ENCODE data around the gene ITGB3. TPM values are rescaled to one million over a fixed set of nuclear protein-coding genes. Genes with fewer than 3 reads are reported as not detected.

ITGB3 gene
- total RNA-seq, 1 donor from 2014 or later = 174 TPM

- Histone ChIP-seq H3K4me3 (ENCODE audit: low read depth, low read length) (no peak overlapping the region), H3K27me3 (ENCODE audit: control insufficient read depth, insufficient read depth, low read length) (no peaks in the 10 kb centered on the region), H3K36me3 (ENCODE audit: control insufficient read depth, insufficient read depth, low read length) (peaks cover 12% of the 10 kb centered on the region)
- TF ChIP-seq, protein P1, sequence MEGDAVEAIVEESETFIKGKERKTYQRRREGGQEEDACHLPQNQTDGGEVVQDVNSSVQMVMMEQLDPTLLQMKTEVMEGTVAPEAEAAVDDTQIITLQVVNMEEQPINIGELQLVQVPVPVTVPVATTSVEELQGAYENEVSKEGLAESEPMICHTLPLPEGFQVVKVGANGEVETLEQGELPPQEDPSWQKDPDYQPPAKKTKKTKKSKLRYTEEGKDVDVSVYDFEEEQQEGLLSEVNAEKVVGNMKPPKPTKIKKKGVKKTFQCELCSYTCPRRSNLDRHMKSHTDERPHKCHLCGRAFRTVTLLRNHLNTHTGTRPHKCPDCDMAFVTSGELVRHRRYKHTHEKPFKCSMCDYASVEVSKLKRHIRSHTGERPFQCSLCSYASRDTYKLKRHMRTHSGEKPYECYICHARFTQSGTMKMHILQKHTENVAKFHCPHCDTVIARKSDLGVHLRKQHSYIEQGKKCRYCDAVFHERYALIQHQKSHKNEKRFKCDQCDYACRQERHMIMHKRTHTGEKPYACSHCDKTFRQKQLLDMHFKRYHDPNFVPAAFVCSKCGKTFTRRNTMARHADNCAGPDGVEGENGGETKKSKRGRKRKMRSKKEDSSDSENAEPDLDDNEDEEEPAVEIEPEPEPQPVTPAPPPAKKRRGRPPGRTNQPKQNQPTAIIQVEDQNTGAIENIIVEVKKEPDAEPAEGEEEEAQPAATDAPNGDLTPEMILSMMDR (IDR thresholded peaks at IDR 0.05; ENCODE audit: insufficient read depth, low read length, poor library complexity, severe bottlenecking) = no peak
- no peak for DNase-seq (ENCODE audit: low read depth)
Measured at GRCh38 chr17:47295037-47295873, 41.6 kb downstream of the ITGB3 start.

GRCh38 chr17:47295874-47296255 is 42.2 kb downstream of the ITGB3 start:
- Histone ChIP-seq H3K4me3 (ENCODE audit: low read depth, low read length) (no peak overlapping the region), H3K36me3 (ENCODE audit: control insufficient read depth, insufficient read depth, low read length) (peaks cover 12% of the 10 kb centered on the region), H3K27me3 (ENCODE audit: control insufficient read depth, insufficient read depth, low read length) (no peaks in the 10 kb centered on the region)
- DNase-seq (ENCODE audit: low read depth) = no peak
- TF ChIP-seq, protein P1 (IDR thresholded peaks at IDR 0.05; ENCODE audit: insufficient read depth, low read length, poor library complexity, severe bottlenecking) = no peak

- TF ChIP-seq, protein P1 (IDR thresholded peaks at IDR 0.05; ENCODE audit: insufficient read depth, low read length, poor library complexity, severe bottlenecking) = no peak
- H3K4me3 ChIP-seq (ENCODE audit: low read depth, low read length) = no peak overlapping the region
- no peaks in the 10 kb centered on the region for H3K27me3 ChIP-seq (ENCODE audit: control insufficient read depth, insufficient read depth, low read length)
- DNase-seq (ENCODE audit: low read depth) = no peak
- H3K36me3 ChIP-seq (ENCODE audit: control insufficient read depth, insufficient read depth, low read length) = peaks cover 12% of the 10 kb centered on the region
Measured at GRCh38 chr17:47297661-47298400, 44.2 kb downstream of the ITGB3 start.

GRCh38 chr17:47298712-47299111 is 45.1 kb downstream of the ITGB3 start:
- no peaks in the 10 kb centered on the region for H3K27me3 ChIP-seq (ENCODE audit: control insufficient read depth, insufficient read depth, low read length)
- no peak for DNase-seq (ENCODE audit: low read depth)
- H3K36me3 ChIP-seq (ENCODE audit: control insufficient read depth, insufficient read depth, low read length) = peaks cover 10% of the 10 kb centered on the region
- no peak overlapping the region for H3K4me3 ChIP-seq (ENCODE audit: low read depth, low read length)
- TF ChIP-seq, protein P1 (IDR thresholded peaks at IDR 0.05; ENCODE audit: insufficient read depth, low read length, poor library complexity, severe bottlenecking) = no peak

- Histone ChIP-seq H3K27me3 (ENCODE audit: control insufficient read depth, insufficient read depth, low read length) (no peaks in the 10 kb centered on the region), H3K4me3 (ENCODE audit: low read depth, low read length) (no peak overlapping the region), H3K36me3 (ENCODE audit: control insufficient read depth, insufficient read depth, low read length) (peaks cover 9% of the 10 kb centered on the region)
- DNase-seq (ENCODE audit: low read depth) = no peak
- TF ChIP-seq, protein P1 (IDR thresholded peaks at IDR 0.05; ENCODE audit: insufficient read depth, low read length, poor library complexity, severe bottlenecking) = no peak
Measured at GRCh38 chr17:47299239-47299910, 45.7 kb downstream of the ITGB3 start.

Measured in kidney epithelial cell (primary cell).